ENCODE results near the gene NXPH4.

The NXPH4 gene

GRCh38 chr12:57178213-57178612 lies 38.4 kb upstream of the NXPH4 start:
- no peak overlapping the region for H2AFZ ChIP-seq
- no peak overlapping the region for H3K4me2 ChIP-seq (ENCODE audit: low read length)
- TF ChIP-seq, protein P1, sequence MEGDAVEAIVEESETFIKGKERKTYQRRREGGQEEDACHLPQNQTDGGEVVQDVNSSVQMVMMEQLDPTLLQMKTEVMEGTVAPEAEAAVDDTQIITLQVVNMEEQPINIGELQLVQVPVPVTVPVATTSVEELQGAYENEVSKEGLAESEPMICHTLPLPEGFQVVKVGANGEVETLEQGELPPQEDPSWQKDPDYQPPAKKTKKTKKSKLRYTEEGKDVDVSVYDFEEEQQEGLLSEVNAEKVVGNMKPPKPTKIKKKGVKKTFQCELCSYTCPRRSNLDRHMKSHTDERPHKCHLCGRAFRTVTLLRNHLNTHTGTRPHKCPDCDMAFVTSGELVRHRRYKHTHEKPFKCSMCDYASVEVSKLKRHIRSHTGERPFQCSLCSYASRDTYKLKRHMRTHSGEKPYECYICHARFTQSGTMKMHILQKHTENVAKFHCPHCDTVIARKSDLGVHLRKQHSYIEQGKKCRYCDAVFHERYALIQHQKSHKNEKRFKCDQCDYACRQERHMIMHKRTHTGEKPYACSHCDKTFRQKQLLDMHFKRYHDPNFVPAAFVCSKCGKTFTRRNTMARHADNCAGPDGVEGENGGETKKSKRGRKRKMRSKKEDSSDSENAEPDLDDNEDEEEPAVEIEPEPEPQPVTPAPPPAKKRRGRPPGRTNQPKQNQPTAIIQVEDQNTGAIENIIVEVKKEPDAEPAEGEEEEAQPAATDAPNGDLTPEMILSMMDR (IDR thresholded peaks at IDR 0.05), result no peak
- H3K9ac ChIP-seq, result no peak overlapping the region
- no peaks in the 10 kb centered on the region for H3K36me3 ChIP-seq (ENCODE audit: control insufficient read depth, insufficient read depth, low read length)
- no peaks in the 10 kb centered on the region for H3K79me2 ChIP-seq
- no peak overlapping the region for H3K4me3 ChIP-seq (ENCODE audit: low read depth, low read length)
- H3K27ac ChIP-seq, result no peak overlapping the region
- H3K4me1 ChIP-seq, result no peaks in the 10 kb centered on the region
- H3K9me3 ChIP-seq (ENCODE audit: control insufficient read depth, low read length), result no peaks in the 10 kb centered on the region
- H3K27me3 ChIP-seq (ENCODE audit: control insufficient read depth, insufficient read depth, low read length), result no peaks in the 10 kb centered on the region

- Histone ChIP-seq H3K27ac (no peak overlapping the region), H3K4me2 (ENCODE audit: low read length) (no peak overlapping the region), H3K4me1 (no peaks in the 10 kb centered on the region), H3K4me3 (ENCODE audit: low read depth, low read length) (no peak overlapping the region), H3K27me3 (ENCODE audit: control insufficient read depth, insufficient read depth, low read length) (no peaks in the 10 kb centered on the region), H2AFZ (no peak overlapping the region), H3K36me3 (ENCODE audit: control insufficient read depth, insufficient read depth, low read length) (no peaks in the 10 kb centered on the region), H3K79me2 (no peaks in the 10 kb centered on the region), H3K9ac (no peak overlapping the region), H3K9me3 (ENCODE audit: control insufficient read depth, low read length) (no peaks in the 10 kb centered on the region)
- TF ChIP-seq, protein P1 (IDR thresholded peaks at IDR 0.05), result no peak
Measured at GRCh38 chr12:57179331-57180086, 37.1 kb upstream of the NXPH4 start.

DNA sequence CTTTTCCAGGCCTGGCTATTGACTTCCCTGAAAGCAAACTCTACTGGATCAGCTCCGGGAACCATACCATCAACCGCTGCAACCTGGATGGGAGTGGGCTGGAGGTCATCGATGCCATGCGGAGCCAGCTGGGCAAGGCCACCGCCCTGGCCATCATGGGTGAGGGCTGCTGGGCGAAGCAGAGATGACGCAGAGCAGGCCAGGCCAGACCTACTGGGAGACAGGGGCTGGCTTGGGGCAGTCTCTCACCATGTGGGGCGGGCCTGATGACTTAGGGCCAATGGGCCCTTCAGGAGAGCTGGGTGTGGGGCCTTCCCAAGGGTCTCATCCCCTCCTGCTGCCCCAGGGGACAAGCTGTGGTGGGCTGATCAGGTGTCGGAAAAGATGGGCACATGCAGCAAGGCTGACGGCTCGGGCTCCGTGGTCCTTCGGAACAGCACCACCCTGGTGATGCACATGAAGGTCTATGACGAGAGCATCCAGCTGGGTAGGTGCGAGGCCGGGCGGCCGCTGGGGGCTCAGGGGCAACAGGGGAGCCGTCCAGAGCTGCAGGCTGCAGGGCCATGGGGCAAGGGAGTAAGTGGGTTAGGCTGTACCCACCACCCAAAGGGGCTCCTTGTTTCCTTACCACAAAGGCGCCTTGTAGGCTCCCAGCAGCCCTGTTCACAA lies 36.1 kb upstream of the NXPH4 start:
- no peaks in the 10 kb centered on the region for H3K36me3 ChIP-seq (ENCODE audit: control insufficient read depth, insufficient read depth, low read length)
- H3K79me2 ChIP-seq, result no peaks in the 10 kb centered on the region
- no peak overlapping the region for H3K9ac ChIP-seq
- H3K9me3 ChIP-seq (ENCODE audit: control insufficient read depth, low read length), result no peaks in the 10 kb centered on the region
- TF ChIP-seq, protein P1 (IDR thresholded peaks at IDR 0.05), result no peak
- no peak overlapping the region for H3K4me2 ChIP-seq (ENCODE audit: low read length)
- no peak overlapping the region for H2AFZ ChIP-seq
- H3K27me3 ChIP-seq (ENCODE audit: control insufficient read depth, insufficient read depth, low read length), result no peaks in the 10 kb centered on the region
- H3K4me1 ChIP-seq, result no peaks in the 10 kb centered on the region
- H3K4me3 ChIP-seq (ENCODE audit: low read depth, low read length), result no peak overlapping the region
- no peak overlapping the region for H3K27ac ChIP-seq

DNA sequence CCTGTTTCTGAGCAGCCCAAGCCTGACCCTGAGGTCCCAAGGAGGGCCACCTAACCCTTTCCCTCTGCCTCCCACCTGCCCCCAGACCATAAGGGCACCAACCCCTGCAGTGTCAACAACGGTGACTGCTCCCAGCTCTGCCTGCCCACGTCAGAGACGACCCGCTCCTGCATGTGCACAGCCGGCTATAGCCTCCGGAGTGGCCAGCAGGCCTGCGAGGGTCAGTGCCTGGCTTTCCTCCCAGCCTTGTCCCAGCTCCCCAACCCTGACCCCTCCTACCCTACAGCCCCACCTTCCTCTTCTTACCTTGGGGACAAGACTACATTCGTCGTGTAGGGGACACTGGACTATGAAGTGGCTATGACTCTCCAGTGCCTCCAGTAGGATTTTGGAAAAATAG lies 35.5 kb upstream of the NXPH4 start:
- no peak overlapping the region for H3K27ac ChIP-seq
- TF ChIP-seq, protein P1 (IDR thresholded peaks at IDR 0.05), result no peak
- H3K4me2 ChIP-seq (ENCODE audit: low read length), result no peak overlapping the region
- H2AFZ ChIP-seq, result no peak overlapping the region
- H3K27me3 ChIP-seq (ENCODE audit: control insufficient read depth, insufficient read depth, low read length), result no peaks in the 10 kb centered on the region
- no peak overlapping the region for H3K9ac ChIP-seq
- no peaks in the 10 kb centered on the region for H3K36me3 ChIP-seq (ENCODE audit: control insufficient read depth, insufficient read depth, low read length)
- H3K9me3 ChIP-seq (ENCODE audit: control insufficient read depth, low read length), result no peaks in the 10 kb centered on the region
- no peak overlapping the region for H3K4me3 ChIP-seq (ENCODE audit: low read depth, low read length)
- H3K4me1 ChIP-seq, result no peaks in the 10 kb centered on the region
- H3K79me2 ChIP-seq, result no peaks in the 10 kb centered on the region

All from parathyroid adenoma (tissue), 2 donors.